ENCODE measurements around the gene TAF3. TPM values are rescaled to one million over a fixed set of nuclear protein-coding genes. Genes with fewer than 3 reads are reported as not detected.

TAF3 gene
- total RNA-seq, 1 experiment from 2014 or later: 1.3 TPM

DNA sequence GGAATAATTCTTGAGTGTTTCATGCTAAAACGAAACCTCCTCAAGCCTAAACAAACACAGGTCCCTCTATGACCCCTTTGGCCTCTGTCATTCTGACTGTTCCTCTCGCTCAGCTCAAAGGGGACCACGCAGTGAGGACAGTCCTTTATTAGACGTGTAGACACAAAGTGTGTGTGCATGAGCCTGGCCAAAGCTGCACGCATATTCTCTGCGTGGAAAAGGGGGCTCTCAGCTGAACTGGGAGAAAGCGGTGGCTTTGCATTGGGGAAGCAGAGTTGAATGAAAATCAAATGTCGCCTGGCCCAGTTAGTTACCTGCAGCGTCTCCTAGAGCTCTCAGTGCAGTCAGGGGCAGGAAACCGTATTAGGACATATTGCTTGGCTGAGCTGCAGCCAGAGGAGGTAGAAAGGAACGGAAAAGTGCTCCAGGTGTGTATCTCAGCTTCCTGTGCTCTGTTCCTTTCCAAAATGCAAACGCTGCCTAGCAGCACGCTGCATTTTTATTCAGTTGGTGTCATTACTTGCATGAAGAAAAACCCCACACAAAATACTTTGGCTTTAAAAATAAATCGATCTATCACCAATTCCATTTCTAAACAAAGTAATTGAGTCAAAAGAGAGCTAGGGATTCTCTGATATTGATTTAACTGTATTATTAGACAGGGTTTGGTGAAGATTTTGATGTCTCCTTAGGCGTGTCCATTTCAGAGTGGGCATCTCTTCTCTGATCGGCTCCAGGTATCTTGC, 241.1 kb downstream of the TAF3 start:
- no peak for DNase-seq (ENCODE audit: low spot score)
- in situ Hi-C loops (cut with HindIII; ENCODE audit: low sequenced_read_pairs): no loop called here

DNA sequence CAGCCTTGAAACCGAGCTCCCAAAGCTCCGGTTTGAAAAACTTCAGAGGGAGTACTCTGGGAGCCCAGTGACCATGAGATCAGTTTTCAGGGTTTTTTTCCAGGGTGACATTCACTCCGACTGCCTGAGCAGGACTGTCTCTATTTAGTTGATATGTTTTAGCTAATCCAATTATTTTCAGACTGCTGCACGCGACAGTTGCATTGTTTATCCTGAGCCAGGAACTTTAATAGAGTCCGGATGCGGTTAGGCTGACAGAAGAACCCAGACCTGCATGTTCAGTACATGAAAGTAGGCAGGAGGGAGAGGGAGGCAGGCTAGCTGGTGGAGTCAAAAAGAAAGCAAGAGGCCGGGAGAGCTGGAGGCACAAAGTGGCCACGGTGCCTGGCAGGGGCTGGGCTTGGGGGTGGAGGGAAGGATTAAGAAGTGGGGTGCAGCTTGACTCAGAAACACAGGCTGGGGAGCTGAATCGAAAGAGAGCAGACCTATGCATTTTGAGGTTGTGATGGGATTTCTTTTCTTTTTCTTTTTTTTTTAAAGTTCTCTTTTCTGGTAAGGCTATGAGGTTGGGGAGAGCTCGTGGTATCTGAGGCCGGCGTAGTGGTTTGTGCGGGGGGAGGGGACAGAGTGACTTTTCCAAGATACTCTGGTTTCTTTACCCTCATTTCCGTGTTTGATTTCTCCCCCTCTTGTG, 241.9 kb downstream of the TAF3 start:
- in situ Hi-C loops (cut with HindIII; ENCODE audit: low sequenced_read_pairs): no loop called here
- no peak for DNase-seq (ENCODE audit: low spot score)

DNA sequence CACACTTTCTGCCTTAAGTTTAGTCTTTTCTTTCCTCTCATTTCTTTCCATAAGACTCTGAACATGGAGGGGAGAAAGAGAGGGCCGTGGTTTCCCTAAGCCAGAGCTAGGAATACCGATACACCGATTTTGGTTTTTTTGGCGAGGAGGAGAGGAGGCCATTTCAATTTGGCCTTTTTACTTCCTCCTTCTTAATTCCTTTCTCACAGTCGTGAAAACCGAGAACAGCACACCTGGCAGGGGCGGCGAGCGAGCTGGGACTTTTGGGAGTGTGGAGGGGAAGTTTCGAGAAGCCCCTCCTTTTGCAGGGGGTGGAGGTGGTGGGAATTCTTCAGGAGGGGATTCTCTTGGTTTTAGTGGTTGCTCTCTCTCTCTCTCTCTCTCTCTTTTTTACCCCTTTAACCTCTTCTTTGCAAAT, 242.4 kb downstream of the TAF3 start:
- DNase-seq (ENCODE audit: low spot score): no peak
- in situ Hi-C loops (cut with HindIII; ENCODE audit: low sequenced_read_pairs): no loop called here

DNA sequence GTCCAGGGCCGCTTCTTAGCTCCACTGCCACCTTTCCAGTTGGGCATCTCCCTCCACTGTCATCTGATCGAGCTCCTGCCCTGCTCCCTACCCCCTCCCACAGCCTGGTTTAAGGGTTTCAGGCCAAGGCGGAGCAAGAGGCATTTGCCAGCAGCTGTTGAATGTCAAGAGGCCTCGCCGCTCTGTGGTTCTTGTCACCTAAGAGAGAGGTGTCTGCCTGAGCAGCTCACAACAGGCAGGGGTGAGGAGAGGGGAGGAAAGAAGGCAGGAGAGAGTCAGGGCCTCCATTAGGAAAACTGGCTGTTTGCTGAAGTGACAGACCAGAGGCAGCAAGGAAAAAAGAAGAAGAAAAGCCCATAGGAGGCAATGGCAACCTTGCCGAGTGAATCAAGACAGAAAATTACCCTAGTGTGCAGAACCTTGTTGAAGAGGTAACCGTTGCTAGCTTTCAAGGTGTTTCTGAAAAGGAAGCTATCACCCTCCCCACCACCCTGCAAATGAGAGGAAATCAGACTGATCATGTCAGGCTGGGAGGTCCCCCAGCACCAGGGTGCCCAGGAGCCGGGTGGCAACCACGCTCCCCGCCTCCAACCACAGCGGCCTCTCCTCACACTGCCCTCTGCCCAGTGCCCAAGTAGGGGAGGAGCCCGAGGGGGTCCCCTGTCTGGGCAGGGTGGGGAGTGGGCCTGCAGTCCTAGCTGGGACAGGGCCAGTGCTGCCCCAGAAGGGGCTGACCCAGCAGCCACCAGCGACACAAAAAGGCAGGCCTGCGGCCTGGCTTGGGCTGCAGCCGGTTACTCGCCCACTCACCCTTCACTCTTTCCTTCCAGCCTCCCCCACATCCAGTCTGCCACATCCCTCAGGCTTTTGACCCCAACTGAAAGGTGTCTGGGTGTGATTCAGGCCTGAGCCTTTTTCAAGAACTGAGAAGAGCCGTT, 243.2 kb downstream of the TAF3 start:
- in situ Hi-C loops (cut with HindIII; ENCODE audit: low sequenced_read_pairs): no loop called here
- no peak for DNase-seq (ENCODE audit: low spot score)

DNA sequence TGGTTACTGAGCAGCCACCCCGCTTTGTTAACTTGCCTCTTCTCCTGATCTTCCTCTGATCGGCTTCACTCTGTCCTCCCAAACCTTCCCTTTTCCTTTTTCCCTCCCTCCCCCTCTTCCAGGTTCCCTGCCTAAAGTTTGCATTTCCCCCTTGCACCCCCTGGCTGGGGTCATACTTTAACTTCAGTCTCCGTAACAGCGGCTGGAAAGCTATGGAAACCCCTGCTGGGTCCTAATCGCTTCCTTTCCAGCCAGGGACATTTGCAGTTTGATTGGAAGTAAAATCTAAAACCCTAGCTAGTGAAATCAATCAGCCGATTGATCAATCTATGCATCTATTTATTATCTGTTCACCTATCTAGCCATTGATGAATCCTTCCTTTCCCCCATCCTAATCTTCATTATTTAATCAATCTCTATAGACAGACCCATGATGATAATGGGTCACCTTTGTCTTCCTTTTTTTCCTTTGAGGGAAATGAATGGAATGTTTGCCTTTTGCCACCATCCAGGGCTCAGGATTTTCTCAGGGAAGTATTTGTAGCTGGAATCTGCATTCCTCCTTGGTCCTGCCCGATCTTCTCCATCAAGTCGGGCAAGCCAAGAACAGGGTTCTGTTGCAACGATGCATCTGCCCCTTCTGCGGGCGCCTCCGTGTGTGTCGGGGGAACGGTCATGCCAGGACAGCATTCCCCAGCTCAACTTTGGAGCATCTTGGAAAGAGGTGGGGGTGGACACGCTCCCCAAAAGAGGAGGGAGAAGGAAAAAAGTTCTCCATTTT, 245.0 kb downstream of the TAF3 start:
- in situ Hi-C loops (cut with HindIII; ENCODE audit: low sequenced_read_pairs): no loop called here
- DNase-seq (ENCODE audit: low spot score): no peak

DNA sequence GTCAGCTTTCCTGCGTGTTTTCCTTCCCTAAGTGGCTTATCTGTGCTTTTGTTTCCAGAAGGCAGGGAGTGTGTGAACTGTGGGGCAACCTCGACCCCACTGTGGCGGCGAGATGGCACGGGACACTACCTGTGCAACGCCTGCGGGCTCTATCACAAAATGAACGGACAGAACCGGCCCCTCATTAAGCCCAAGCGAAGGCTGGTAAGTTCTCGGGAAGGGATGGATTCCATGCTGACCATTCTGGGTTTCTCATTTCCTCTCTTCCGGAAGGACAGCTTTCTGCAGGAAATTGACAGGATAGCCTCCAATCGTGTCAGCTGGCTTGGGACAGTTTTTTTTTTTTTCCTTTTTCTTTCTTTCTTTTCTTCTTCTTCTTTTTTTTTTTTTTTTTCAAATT, 245.6 kb downstream of the TAF3 start:
- DNase-seq (ENCODE audit: low spot score): no peak
- in situ Hi-C loops (cut with HindIII; ENCODE audit: low sequenced_read_pairs): no loop called here

DNA sequence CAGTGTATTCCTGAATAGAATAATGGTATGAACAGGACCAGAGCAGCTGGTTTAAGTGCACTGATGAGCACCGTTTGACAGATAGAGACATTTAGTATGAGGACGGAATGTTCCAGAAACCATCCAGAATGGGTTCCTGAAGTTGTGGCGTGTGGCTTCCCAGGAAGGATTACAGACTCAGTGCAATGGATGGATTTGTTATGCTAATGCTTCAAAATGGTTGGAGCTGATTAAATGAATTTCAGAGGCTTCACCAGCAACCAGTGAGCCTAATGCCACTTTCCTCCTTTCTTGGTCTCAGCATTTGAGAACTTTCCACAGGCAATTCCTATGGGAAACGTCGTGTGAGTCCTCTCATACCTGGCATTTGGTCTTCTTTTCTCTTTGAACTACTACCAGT, 246.1 kb downstream of the TAF3 start:
- no peak for DNase-seq (ENCODE audit: low spot score)
- in situ Hi-C loops (cut with HindIII; ENCODE audit: low sequenced_read_pairs): no loop called here

DNA sequence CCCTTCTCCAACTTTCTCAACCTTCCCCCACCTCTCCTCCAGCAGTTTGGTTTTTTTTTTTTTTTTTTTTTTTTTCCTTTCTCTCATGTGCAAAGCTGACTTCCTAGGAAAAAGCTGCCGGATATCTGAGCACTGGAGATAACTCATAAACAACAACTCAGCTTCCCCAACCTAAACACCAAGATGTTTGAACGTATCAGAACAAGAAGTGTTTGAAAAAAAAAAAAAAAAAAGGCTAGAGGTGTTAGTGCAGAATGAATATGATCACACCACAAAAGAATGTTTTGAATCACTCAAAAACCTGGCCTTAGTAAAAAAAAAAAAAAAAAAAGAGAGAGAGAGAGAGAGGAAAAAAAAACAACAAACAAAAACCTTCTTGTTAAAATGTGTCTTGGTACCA, 247.3 kb downstream of the TAF3 start:
- in situ Hi-C loops (cut with HindIII; ENCODE audit: low sequenced_read_pairs): no loop called here
- DNase-seq (ENCODE audit: low spot score): no peak

DNA sequence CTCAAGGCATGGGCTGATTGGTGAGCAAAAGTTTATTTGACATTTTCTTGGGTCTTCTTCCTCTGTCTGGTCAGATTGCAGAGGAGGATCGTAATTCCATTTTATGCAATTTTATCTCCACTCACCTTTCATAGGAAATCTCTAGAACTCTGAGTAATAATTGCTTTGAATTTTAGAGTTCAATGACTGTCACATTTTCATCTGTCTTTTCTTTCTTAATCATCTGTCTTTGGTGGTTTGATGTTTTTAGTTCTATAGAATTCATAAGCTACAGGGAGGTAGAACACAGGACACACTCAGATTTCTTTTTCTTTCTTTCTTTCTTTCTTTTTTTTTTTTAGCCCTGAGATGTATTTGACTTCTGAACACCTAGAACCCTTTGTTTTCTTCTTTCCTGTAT, 247.8 kb downstream of the TAF3 start:
- DNase-seq (ENCODE audit: low spot score): no peak
- in situ Hi-C loops (cut with HindIII; ENCODE audit: low sequenced_read_pairs): no loop called here

Other genes with a start within 250 kb of the TAF3 start
- gene ITIH5, start 151.5 kb upstream of the TAF3 start, total RNA-seq (2014; rRNA removed; shearing (Covaris generic)): 3.0 TPM in 1 of 2 replicates, not detected in the other
- gene ITIH2, start 115.2 kb upstream of the TAF3 start, total RNA-seq (2014; rRNA removed; shearing (Covaris generic)): not detected in 2 replicates
- 12.4 and 15.4 TPM in 2 replicates for gene KIN, start 30.5 kb upstream of the TAF3 start, total RNA-seq (2014; rRNA removed; shearing (Covaris generic))
- 463 and 467 TPM in 2 replicates for gene ATP5F1C, start 30.3 kb upstream of the TAF3 start, total RNA-seq (2014; rRNA removed; shearing (Covaris generic))
- gene GATA3, start 236.2 kb downstream of the TAF3 start, total RNA-seq (2014; rRNA removed; shearing (Covaris generic)): not detected in 2 replicates

Data from G401 (cell line).